Lower leg skin (tissue), 3 donors: ENCODE results near the gene MAGEB1.

Experiments used
- CTCF ChIP-seq, 3 donors: fragments of 450-650 bp; IDR thresholded peaks; one replicate each; pipeline ENCODE4 v1.5.1; 2016; ENCODE audit warnings: antibody characterized with exemption in 3 of 3, mild to moderate bottlenecking in 3 of 3, moderate library complexity in 2 of 3
- POLR2A ChIP-seq, 2 donors: fragments of 450-650 bp; IDR thresholded peaks; one replicate each; pipeline ENCODE4 v1.6.1; 2016 to 2017; ENCODE audit warnings: antibody characterized with exemption in 2 of 2, mild to moderate bottlenecking in 1 of 2, moderate library complexity in 1 of 2

DNA sequence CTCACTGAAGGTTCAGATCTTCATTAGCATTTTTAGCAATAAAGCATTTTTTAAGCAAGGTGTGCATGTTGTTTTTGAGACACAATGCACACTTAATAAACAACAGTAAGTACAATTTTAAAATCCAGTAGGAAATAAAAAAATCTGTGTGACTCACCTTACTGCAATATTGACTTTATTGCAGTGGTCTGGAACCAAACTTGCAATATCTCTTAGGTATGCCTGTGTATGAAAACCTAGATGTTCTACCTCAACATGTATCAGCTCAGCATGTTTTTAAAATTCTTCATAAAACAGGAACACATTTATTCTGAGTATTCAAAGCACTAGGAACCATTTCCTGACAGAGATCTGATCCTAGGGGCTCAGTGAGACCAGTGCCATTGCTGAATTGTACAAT is 35.6 kb downstream of the MAGEB1 start:
- no peak for TF ChIP-seq CTCF (IDR thresholded peaks at IDR 0.05)
- TF ChIP-seq POLR2A (IDR thresholded peaks at IDR 0.05), result no peak
